Measurements from ENCODE around the gene VPS33B.
"Not testable (repeated sequence)": the region's sequence is repeated elsewhere in the genome, so short reads cannot be mapped to it uniquely, and the experiment has no call there.

VPS33B gene

DNA sequence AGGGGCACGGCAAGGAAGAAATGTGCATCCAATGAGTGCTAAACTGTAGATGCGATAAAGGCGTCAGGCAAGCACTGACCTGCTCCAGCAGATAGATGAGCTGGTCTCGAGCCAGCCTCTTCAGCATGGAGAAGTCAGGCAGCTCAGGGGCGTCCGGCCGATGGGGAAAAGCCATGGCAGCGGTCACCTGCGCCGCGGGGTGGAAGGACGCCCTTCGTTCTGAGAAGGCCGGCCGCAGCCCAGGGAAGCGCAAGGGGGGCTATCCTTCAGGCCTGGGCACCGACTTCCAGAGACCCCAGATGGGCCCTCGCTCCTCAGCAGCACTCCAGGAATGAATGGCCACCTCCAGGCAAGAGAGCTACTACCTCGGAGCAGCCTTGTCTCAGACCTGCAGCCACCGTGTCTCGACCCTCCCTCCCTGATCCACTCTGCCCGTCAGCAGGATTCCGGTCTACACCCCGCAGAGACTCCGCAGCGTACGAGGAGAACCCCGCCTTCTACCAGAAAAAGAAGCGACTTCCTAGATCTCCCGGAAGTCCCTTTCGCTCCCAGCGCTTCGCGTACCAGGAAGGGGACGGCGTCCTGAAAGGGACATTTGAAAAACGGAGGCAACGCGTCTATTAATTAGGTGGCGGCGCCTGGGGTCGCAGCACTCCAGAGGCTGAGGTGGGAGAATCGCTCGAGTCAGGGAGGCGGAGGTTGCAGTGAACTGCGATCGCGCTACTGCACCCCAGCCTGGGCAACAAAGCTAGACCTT, at the start of gene VPS33B:
VPS33B (minus strand) TSS at position 520 of the 757 bp plus-strand sequence; CDS start at position 175, 345 bp downstream.
- DNase-seq = peak; percentile 86

DNA sequence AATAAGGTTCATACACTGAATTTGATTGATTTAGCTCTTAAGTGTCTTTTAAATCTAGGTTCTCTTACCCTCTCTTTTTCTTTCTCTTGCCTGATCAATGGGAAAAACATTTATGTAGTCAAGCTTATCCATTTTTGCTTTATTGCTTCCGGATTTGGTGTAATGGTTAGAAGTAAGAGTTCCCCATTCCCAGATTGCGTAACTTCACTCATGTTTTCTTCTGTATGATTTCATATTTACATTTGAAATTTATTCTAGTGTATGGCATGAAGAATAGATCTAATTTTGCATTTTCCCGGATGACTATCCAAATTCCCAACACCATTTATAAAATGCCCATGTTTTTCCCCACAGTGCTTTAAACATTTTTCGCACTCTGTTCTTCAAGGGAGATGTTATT, 49.8 kb upstream of the VPS33B start:
- DNase-seq = no peak

DNA sequence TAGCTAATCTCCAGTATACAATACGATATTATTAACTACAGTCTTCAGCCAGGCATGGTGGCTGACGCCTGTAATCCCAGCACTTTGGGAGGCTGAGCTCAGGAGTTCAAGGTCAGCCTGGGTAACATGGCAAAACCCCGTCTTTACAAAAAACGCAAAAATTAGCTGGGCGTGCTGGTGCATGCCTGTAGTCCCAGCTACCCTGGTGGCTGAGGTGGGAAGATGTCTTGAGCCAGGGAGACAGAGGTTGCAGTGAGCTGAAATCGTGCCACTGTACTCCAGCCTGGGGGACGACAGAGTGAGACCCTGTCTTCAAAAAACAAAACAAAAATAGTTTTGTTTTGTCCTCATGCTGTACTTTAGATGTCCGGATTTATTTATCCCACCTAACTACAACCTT, 48.5 kb upstream of the VPS33B start:
- no peak for DNase-seq

DNA sequence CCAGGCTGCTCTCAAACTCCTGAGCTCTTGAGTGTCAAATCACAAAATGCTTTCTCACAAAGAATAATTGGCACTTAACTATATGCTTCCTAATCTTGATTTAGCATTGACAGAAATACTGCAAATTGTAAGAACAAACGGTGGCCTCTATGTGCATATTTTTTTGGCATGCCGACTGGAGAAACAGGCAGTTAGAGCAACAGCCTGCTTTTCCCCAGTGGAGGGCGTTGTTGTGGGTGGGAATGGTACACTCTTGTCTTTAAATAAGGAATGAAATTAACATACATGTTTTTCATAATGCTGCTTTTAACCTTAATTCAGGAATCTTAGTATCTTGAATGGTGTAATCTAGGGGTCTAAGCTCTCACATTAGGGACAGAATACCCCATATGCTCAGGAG, 46.6 kb upstream of the VPS33B start:
- DNase-seq = no peak

DNA sequence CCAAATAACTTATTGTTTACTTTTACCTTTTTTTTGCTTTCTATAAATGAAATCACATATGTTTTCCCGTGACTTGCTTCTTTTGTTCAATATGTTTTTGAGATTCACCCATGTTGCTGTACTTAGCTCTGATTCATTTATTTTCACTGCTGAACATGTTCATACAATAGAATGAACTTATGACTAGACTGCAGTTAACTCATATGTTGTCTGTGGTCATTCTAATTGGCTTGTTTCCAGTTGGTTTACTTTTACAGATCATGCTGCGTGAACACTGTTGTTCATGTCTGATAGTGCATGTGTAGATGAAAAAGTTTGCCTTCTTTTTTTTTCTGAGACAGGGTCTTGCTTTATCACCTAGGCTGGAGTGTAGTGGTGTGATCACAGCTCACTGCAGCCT, 46.0 kb upstream of the VPS33B start:
- DNase-seq = no peak

DNA sequence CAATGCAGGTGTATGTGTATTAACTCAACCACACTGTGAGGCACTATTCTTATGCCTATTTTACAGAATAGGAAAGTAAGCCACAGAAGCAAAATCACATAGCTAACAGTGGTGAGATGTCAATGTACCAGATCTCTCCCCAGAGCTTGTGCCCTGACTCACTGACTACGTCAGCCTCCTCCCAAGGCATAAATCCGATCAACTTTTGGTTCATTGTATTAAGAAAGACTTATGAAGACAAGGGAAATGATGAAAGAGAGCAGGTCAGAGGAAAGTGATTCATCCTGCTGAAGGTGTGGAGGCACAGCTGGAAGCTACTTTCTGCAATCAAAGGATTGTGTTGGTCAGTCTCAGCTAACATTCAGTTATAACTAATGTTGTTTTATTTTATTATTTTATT, 44.6 kb upstream of the VPS33B start:
- DNase-seq = no peak

DNA sequence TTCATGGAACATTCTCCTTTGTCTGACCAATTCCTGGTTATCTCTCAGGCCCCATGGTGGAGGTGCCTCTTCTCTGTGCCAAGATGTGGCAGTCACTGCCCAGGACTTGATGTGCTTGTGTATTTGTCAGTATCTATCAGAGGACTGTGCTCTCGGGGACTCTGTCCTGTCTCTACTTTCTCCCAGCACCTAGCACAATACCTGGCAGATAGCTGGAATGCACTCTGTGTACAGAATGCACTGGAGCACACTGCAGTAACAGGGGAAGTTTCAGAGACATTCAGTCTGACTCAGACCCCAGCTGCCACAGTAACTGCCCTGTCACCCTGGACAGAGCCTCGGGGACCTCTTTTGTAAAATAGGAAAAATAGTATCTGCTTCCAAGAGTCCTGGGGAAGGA, 43.1 kb upstream of the VPS33B start:
- no peak for DNase-seq

DNA sequence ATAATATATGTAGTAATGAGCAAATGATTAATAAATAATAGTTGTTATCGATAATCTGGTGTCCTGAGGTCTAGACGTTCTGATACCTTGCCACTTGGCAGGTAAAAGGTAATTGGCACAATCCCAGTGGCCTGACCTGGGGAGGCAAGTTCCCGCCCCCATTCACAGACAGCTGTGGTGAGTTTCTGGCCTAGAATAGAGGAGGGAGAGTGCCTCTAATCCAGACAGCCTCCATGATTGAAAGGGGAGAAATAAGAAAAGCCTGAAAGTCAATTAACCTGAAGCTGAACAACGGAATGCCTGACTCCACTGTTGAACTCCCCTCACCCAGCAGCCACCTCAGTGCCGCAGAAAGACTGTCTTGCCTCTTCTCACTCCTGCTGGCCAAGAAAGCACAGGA, 39.6 kb upstream of the VPS33B start:
- peak; percentile 10 for DNase-seq

DNA sequence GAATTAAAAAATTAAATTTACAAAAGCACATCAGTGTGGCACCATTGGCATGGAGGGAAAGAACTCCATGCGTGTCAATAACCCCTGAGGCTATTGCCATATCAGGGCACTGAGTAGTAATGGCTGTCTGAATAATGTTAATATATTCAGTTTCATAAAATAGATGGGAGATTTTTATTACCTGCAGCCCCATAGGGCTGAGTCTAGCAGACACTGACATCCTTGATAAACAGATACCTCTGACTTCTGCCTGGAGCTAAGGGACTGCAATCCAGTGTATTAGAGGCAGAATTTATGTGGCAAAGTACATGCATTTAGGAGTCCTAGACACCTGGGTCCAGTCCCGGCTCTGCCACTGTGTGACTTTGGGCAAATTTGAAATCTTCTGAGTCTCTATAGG, 38.8 kb upstream of the VPS33B start:
- no peak for DNase-seq

DNA sequence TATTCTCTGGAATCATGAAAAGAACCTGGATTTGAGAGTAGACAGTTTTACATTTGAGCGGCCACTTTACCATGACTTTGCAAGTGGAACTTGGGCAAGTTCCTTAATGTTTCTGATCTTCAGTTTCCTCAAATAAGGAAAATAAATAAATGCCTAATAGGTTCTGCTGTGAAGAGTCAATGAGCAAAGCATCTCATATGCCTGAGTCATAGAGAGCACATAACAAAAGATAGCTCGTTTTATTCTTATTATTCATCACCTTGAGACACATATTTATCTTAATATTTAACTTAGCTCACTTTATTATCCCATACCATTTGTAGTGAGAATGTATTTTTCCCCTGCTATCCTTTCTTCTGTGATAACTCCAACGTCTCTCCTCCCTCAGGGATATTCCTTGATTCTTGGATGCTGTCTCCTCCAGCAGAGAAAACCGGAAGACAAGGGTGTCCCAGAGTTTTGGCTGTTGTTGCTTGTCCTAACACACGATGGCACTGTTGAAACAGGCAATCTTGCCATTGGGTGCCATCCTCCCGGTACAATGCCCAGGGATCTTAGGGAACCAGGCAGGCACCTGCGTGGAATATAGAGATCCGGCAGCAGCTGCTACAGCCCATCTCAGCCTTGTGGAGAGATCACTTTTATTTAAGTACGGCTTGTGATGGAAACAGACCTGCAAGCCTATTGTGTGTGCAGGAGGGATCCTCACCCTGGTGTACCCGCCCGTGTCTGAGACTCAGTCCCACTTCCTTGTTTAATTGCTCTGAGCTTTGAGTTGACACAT, 33.3 kb upstream of the VPS33B start:
- peak; percentile 79 for DNase-seq

DNA sequence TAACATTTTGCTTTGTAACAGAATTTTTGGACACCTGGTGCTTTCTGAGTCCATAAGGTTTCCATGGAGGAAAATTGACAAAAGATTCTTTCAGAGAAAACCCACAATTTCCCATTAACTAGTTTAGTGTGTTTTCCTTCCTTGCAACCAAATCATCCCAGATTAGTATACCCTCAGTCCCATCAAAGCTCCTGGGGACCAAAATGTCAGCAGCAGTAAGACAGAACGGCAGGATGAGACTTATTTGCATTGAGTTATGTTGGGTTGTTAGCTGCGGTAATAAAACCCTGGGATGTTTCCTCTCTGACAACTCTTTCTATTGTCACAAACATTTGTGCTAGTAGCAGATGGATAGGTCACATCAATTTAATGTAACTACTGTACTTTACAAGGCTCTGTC, 32.4 kb upstream of the VPS33B start:
- no peak for DNase-seq

DNA sequence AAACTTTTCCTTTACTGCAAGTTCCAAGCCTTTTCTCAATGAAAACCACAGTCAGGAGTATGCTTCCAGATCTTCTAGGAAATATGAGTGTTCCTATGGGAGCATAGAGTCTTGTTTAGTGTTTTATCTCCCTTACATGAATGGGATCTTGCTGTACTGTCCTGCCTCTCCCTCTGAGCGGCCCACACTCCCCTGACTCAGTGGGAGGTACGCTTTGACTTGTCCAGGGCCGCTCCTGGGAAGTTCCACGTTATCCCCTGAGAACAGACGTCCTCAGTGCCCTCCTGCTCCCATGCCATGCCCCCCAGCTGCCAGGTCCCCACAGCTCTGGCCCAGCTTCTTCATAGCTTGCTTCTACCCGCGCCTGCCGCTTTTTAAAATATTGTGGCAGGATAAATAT, 28.9 kb upstream of the VPS33B start:
- no peak for DNase-seq

DNA sequence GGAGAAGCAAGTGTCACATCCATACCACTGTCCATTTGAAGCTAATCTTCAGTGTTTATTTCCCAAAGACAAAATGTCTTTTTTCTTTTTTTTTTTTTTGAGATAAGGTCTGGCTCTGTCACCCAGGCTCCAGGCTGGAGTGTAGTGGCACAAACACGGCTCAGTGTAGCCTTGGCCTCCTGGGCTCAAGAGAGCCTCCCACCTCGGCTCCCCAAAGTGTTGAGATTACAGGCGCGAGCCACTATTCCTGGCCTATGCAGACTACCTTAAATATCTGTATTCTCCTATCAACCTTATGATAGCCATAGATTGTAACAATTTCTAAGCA, 27.7 kb upstream of the VPS33B start:
- no peak for DNase-seq

DNA sequence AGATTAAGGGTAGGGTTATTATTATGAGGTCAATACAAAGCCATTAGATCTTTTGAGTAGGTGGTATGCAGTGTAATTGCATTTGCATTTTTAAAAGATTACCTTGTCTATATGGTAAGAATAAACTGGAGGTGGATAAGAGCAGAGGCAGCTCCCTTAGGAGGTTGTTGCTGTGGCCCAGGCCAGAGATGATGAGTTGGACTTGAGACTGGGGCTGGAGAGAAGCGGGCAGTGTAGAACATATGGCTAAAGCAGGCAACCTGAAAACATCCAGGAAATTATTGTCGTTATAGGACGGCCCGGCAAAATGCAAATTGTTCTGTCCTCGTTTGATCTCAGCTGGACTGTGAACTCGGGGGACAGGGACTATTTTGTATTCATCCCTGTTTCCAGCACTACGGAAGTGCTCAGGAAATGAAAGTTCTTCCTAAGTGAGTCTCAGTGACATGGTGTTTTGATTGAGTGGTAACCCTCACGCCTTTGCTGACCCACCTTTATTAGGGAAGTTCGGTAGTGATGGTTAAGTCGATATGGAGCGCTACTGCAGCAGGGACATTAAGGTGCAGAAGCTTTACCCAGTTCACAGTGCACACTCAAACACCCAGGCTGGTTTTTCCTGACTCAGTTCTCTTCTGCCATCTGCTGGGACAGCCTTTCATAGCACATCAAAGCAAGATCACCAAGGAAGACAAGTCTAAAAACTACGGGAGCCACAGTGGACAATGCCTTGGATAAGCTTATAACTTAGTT, 27.2 kb upstream of the VPS33B start:
- DNase-seq = peak; percentile 63

DNA sequence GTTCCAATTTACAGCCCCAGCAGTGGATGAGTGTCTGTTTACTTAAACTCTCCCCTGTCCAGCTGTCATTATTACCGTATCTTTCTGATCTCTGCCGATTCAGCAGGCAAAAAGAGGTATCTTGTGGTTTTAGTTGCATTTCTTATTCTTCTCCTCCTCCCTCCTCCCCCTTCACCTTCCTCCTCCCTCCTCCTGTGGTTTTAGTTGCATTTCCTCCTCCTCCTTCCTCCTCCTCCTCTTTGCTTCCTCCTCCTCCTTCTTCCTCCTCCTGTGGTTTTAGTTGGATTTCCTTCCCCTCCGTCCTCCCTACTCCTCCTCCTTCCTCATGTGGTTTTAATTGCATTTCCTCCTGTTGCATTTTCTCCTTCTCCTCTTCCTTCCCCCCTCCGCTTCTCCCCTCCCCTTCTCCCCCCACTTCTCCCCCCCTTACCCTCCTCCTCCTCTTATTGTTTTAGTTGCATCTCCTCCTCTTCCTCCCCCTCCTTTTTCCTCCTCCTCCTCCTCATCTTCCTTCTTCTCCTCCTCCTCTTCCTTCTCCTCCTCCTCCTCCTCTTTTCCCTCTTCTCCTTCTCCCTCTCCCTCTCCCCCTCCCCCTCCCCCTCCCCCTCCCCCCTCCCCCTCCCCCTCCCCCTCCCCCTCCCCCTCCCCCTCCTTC, 25.3 kb upstream of the VPS33B start:
- DNase-seq = no peak

DNA sequence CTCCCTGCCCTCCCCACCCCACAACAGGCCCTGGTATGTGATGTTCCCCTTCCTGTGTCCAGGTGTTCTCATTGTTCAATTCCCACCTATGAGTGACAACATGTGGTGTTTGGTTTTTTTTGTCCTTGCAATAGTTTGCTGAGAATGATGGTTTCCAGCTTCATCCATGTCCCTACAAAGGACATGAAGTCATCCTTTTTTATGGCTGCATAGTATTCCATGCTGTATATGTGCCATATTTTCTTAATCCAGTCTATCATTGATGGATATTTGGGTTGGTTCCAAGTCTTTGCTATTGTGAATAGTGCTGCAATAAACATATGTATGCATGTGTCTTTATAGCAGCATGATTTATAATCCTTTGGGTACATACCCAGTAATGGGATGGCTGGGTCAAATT, 23.7 kb upstream of the VPS33B start:
- DNase-seq = not testable (repeated sequence)

DNA sequence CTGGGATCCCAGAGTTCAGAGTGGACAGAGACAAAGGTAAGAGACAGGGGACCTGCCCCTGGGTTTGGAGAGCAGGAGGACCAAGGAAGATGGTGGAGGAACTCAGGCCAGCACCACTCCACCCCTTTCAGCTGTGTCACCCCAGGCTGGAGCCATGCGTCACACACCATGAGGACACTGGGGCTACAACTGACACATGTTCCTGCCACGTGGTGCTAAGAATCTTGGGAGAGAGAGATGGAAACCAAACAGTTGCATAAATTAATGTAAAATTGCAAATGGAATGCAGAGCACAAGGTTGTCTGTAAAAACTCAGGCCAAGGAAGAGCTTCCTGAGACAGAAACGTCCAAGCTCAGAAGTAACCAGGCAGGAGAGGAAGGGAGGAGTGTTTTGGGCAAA, 22.7 kb upstream of the VPS33B start:
- DNase-seq = no peak

DNA sequence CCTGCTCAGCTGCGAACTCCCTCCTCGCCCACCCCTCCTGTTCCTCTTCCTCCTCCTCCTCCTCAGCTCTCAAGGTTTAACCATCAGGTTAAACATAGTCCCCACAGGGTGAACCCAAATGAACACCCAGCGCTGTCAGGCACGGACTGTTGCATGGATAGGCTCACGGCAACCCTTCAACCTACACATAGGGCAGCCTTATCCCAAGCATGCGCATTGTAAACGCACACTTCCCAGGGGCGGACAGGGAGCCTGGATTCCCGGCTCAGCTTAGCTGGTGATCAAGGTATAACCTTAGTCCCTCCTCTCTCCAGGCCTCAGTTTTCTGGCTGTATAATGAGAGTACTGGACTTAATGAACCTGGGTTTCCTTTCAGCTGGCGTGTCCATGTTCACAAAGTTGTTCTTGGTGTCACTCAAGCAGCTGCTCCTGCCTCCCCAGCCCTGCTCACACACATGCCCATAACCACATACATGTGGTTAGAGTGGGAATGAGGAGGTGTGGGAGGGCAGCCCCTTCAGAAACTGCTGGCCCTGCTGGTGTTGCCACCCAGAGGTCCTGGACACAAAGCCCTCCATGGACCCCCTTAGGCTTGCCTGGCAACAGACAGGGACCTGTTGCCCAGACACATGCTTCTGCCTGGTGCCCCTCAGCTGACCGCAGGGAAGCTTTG, 20.9 kb upstream of the VPS33B start:
- DNase-seq = no peak

DNA sequence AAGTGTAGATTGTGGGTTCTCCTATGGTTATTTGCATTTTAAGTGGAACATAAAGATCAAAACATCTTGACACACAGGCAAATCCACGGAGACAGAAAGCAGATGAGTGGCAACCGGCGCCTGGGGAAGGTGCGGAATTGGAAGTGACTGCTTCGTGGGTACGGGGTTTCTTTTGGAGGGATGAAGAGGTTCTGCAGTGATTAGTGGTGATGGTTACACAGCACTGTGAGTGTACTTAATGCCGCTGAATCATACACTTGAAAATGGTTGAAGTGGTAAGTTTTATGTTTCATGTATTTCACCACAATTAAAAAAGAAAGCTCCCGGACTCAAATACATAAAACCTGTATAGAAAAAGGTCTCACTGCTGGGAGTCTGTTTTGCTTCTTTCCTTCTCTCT, 18.5 kb upstream of the VPS33B start:
- no peak for DNase-seq

DNA sequence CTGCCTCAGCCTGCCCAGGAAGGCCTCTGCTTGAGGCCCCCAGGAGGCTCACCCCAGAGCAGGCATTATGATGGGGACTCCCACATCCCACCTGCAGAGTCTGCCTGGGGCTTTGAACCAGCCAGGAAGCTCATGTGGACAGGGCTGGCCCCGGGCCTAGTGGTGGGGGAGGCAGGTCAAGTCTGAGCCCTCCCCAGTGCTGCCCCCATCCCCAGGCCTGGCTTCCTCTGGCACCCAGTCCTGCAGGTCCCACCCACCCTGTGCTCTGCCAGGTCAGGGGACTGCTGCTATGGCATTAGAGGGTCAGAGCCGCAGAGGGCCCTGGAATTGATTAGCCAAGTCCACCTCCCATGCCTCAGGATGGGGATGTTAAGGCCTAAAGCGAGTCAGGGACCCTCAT, 17.6 kb upstream of the VPS33B start:
- no peak for DNase-seq

DNA sequence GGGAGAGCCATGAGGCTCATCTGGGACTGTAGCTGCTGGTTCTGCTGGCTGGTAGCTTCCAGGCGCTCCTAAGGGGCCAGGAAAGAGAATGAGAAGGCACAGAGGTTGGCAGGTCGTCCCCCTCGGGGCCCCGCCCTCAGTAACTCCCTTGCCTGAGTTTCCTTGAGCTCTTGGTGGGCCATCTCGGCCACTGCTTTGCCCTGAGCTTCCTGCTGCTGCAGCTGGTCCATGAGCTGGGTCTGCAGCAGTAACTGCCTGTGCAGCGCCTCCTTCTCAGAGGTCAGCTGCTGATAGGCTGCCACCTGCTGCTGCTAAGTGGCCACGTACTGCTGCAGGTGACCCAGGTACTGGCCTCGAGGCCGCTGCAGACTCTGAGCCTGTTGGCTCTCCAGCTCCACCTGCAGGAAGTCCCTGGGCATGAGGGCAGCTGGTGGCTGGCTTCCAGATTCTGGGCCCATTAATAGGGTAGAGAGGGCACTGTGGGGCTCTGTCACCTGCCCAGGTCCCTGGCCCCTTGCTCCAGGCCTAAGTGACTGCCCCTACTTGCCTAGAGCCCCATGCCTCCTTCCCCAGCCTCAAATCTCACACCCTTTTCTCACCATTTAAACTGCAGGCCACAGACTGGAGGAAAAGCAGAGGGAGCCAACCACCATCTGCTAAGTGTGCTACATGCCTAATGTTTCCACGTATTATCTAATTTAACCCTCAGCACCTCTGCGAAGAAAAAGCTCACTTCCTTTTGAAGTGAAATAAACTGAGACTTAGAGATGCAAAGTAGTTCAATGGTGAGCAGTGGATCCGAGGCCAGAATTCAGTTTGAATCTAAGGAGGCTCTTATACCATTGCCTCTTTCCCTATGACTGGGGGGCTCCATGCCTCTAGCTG, 10.8 kb upstream of the VPS33B start:
- DNase-seq = peak; percentile 91

DNA sequence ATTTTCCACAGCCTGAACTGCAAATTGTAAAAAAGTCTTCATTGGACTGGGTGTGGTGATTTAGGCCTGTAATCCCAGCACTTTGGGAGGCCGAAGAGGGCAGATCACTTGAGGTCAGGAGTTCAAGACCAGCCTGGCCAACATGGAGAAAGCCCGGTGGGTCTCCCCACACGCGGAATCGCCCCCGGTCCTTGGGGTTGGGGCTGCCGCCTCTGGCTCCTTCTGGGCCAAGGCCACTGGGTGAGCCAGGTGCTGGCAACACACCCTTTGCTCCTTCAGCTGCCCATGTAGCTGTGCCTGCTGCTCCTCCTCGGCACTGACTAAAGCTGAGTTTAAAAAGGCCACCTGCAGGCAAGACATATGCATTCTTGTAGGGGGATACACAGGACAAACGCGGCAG, 9.4 kb upstream of the VPS33B start:
- DNase-seq = no peak

All from NCI-H774 (cell line).